Measurements from ENCODE around the gene ASCL1. TPM values are rescaled to one million over a fixed set of nuclear protein-coding genes. Genes with fewer than 3 reads are reported as not detected.

ASCL1 gene
- total RNA-seq, 1 donor, result 0.10 TPM

DNA sequence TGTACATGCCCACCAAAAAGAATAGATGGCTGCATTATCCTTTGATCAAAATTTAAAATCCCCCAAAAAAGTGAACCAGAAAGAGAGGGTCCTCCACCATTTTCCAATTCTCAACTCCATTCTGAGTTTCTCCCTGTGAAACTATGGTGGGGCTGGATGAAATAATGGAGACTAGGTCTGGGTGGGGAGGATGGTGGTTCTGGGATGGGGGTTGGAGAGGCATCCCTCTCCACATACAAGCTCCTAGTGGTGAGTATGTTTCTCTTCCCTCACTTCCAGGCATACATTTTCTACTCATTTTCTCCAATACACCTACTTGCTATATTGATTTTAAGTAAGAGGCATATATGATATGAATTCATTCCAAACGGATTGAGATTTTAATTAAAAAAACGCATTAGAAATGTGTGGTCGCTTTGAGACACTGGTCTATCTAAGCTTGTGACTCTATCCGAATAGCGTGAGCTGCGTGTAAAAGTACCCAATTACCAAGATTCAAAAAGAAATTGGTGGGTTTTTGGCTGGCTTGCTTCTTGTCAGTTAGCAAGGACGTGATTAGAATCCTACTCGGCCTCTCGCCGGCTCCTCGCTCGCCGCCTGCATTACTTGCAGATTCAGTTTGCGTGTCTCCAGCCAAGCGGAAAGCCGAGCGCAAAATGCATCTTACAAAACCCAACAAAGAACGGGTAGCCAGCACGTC is 3.4 kb downstream of the ASCL1 start:
- peaks cover 6% of the 10 kb centered on the region for H3K4me1 ChIP-seq (ENCODE audit: insufficient read depth, low read length)
- H3K9me3 ChIP-seq (ENCODE audit: low read depth, low read length), result no peaks in the 10 kb centered on the region
- H3K27me3 ChIP-seq (ENCODE audit: insufficient read depth, low read length), result peaks cover 92% of the 10 kb centered on the region
- H3K4me3 ChIP-seq (ENCODE audit: low read length), result no peak overlapping the region

DNA sequence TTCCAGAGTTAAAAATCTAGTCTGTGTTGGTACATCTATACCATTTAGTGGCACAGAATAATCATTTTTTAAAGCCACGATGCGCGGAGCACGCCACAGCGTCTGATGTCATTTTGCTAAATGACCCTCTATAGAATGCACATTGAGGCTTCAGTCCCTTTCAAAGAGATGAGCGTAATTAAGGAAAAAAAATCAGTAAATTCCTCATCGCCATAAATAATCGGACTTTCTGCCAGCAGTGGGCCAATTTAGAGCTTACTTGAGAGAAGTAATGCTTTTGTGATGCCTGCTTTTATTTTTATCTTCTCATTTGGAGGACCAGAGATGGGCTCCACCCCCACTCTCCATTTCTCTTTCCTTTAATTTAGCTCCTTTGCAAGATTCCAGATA is 4.0 kb downstream of the ASCL1 start:
- Histone ChIP-seq H3K4me3 (ENCODE audit: low read length) (no peak overlapping the region), H3K9me3 (ENCODE audit: low read depth, low read length) (no peaks in the 10 kb centered on the region), H3K4me1 (ENCODE audit: insufficient read depth, low read length) (peaks cover 6% of the 10 kb centered on the region), H3K27me3 (ENCODE audit: insufficient read depth, low read length) (peaks cover 92% of the 10 kb centered on the region)

DNA sequence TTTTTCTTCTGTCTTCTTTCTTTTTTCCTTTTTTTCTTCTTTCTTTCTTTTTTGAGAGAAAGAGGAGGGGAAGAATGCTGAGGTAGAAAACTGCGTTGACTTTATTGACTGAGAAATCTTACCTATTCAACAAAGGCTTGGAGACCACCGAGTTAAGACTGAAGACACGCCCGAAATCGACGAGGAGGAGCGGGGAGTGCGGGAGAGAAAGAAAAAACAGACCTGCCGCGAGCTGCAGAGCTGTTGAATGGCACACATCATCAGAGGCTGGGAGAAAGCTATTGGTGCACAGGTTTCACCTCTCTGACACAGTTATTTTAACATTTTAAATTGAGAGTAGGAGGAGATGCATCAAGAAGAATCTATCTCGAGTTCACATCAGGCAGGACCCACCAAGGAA is 5.1 kb downstream of the ASCL1 start:
- H3K27me3 ChIP-seq (ENCODE audit: insufficient read depth, low read length), result peaks cover 97% of the 10 kb centered on the region
- H3K9me3 ChIP-seq (ENCODE audit: low read depth, low read length), result no peaks in the 10 kb centered on the region
- peaks cover 6% of the 10 kb centered on the region for H3K4me1 ChIP-seq (ENCODE audit: insufficient read depth, low read length)
- no peak overlapping the region for H3K4me3 ChIP-seq (ENCODE audit: low read length)

DNA sequence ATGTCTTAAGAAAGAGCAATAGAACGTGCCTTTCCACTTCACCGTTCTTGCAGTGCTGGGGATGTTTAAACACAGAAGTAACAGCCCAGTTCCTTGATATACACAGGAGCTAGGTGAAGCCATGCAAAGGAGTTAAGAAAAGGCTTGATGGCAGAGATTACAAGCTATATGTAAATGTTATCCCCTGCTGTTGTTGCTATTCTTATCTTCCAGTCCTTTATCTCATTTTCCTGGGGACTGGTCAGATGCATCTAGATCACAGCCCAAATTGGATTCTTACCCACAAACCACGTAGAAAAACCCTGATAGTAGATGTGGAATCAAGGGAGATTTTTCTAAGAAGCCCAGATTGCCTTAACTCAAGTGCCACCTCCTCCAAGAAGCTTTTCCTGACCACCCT is 5.5 kb downstream of the ASCL1 start:
- no peak overlapping the region for H3K4me3 ChIP-seq (ENCODE audit: low read length)
- H3K9me3 ChIP-seq (ENCODE audit: low read depth, low read length), result no peaks in the 10 kb centered on the region
- H3K27me3 ChIP-seq (ENCODE audit: insufficient read depth, low read length), result peaks cover 95% of the 10 kb centered on the region
- peaks cover 4% of the 10 kb centered on the region for H3K4me1 ChIP-seq (ENCODE audit: insufficient read depth, low read length)

DNA sequence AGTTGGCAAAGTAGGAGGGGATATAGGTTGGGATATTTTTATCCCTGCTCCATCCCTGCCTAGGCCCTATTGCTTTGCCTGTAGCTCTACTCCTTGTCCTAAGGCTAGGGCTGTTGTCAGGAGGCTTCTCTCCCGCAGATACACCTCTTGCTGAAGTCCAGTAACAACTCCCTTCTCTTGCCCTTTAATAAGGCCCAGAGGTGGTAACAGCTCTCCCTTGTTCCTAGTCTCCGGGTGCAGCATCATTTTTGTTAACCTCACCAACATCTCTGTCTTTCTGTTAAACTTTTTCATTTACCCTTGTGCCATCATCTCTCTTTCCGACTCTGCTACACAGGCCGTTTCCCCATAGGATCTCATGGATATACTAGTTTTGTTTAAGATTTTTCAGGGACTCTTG is 6.3 kb downstream of the ASCL1 start:
- H3K4me3 ChIP-seq (ENCODE audit: low read length), result no peak overlapping the region
- no peaks in the 10 kb centered on the region for H3K4me1 ChIP-seq (ENCODE audit: insufficient read depth, low read length)
- no peaks in the 10 kb centered on the region for H3K9me3 ChIP-seq (ENCODE audit: low read depth, low read length)
- H3K27me3 ChIP-seq (ENCODE audit: insufficient read depth, low read length), result peaks cover 92% of the 10 kb centered on the region

- H3K4me3 ChIP-seq (ENCODE audit: low read length), result no peak overlapping the region
Observed at GRCh38 chr12:102964872-102965271, 7.4 kb downstream of the ASCL1 start.

GRCh38 chr12:102965281-102966155 is 8.0 kb downstream of the ASCL1 start:
- Histone ChIP-seq H3K4me1 (ENCODE audit: insufficient read depth, low read length) (no peaks in the 10 kb centered on the region), H3K9me3 (ENCODE audit: low read depth, low read length) (no peaks in the 10 kb centered on the region), H3K27me3 (ENCODE audit: insufficient read depth, low read length) (peaks cover 83% of the 10 kb centered on the region), H3K4me3 (ENCODE audit: low read length) (no peak overlapping the region)

More at GRCh38 chr12:102964872-102965271, 7.4 kb downstream of the ASCL1 start:
- Histone ChIP-seq H3K27me3 (ENCODE audit: insufficient read depth, low read length) (peaks cover 85% of the 10 kb centered on the region), H3K9me3 (ENCODE audit: low read depth, low read length) (no peaks in the 10 kb centered on the region), H3K4me1 (ENCODE audit: insufficient read depth, low read length) (no peaks in the 10 kb centered on the region)

- no peak overlapping the region for H3K4me3 ChIP-seq (ENCODE audit: low read length)
Observed at GRCh38 chr12:102966200-102966863, 8.9 kb downstream of the ASCL1 start.

GRCh38 chr12:102970780-102971179 is 13.3 kb downstream of the ASCL1 start:
- Histone ChIP-seq H3K9me3 (ENCODE audit: low read depth, low read length) (no peaks in the 10 kb centered on the region), H3K27me3 (ENCODE audit: insufficient read depth, low read length) (peaks cover 32% of the 10 kb centered on the region), H3K4me1 (ENCODE audit: insufficient read depth, low read length) (no peaks in the 10 kb centered on the region), H3K4me3 (ENCODE audit: low read length) (no peak overlapping the region)

More at GRCh38 chr12:102966200-102966863, 8.9 kb downstream of the ASCL1 start:
- Histone ChIP-seq H3K27me3 (ENCODE audit: insufficient read depth, low read length) (peaks cover 75% of the 10 kb centered on the region), H3K9me3 (ENCODE audit: low read depth, low read length) (no peaks in the 10 kb centered on the region), H3K4me1 (ENCODE audit: insufficient read depth, low read length) (no peaks in the 10 kb centered on the region)

DNA sequence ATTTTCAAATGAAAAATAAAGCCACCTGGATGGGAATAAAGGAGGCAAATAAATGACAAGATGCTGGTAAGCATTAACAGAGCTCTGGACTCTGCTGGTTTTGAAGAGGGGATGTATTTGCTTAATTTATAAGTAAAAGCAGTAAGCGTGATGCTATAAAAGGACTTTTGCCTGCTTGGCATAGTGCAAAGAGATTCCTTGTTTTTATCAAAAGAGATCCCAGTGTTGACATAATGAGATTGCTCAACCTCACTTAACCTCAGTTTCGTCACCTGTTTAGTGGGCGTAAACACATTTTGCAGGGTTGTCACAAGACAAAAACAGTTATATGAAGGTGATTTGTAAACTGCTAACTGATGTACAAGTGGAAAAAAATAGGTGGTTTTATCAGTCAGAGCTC is 13.8 kb downstream of the ASCL1 start:
- H3K4me3 ChIP-seq (ENCODE audit: low read length), result no peak overlapping the region
- H3K9me3 ChIP-seq (ENCODE audit: low read depth, low read length), result no peaks in the 10 kb centered on the region
- peaks cover 27% of the 10 kb centered on the region for H3K27me3 ChIP-seq (ENCODE audit: insufficient read depth, low read length)

DNA sequence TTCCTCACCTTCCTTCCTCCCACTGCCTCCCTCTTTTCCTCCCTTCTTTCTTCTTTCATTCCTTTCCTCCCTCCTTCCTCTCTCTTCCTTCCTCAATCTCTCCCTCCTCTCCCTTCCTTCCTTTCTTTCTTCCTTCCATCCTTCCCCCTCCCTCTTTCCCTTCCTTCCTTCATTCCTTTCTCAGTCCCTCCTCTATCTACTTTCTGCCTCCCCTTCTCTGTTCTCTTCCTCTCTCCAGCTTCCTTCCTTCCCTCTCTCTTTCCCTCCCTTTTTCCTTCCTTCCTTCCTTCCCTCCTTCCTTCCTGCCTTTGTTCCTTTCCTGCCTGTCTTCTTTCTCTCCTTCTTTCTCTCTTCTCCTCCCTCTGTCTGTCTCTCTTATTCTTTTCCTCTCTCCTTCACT is 16.1 kb downstream of the ASCL1 start:
- peaks cover 9% of the 10 kb centered on the region for H3K27me3 ChIP-seq (ENCODE audit: insufficient read depth, low read length)
- H3K4me3 ChIP-seq (ENCODE audit: low read length), result no peak overlapping the region
- H3K9me3 ChIP-seq (ENCODE audit: low read depth, low read length), result no peaks in the 10 kb centered on the region

More for the DNA sequence above, 13.8 kb downstream of the ASCL1 start:
- no peaks in the 10 kb centered on the region for H3K4me1 ChIP-seq (ENCODE audit: insufficient read depth, low read length)

DNA sequence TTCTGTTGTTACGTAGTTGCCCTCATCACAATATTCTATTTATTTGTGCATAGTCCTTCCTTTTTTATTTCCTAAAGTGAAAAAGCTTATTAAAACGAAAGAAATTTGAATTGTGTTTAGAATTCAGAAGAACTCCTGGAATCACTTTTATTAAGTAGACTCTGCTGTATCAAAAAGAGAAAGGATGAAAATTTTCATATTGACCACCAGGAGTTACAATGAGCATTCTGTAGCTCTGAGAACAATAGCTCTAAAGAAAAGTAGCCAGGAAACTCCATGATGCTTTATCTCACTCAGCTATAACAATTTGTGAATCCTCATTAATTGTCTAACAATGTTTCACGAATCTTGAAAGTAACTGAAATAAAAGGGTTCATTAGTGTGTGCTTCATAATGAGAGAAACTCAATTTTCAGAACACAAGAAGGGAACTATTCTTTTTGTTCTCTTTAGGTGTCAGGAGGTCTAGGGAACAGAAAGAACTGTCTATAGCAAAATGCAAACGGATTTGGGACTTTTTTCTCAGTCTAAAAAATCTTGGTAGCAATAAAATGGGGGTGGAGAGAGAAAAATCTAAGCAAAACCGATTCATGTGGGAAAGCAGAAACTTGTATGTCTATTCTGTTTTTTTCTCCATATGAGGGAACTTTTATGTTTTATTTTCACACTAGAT is 19.3 kb downstream of the ASCL1 start:
- no peak overlapping the region for H3K4me3 ChIP-seq (ENCODE audit: low read length)
- no peaks in the 10 kb centered on the region for H3K9me3 ChIP-seq (ENCODE audit: low read depth, low read length)
- H3K4me1 ChIP-seq (ENCODE audit: insufficient read depth, low read length), result no peaks in the 10 kb centered on the region
- H3K27me3 ChIP-seq (ENCODE audit: insufficient read depth, low read length), result no peaks in the 10 kb centered on the region

More for the DNA sequence above, 16.1 kb downstream of the ASCL1 start:
- H3K4me1 ChIP-seq (ENCODE audit: insufficient read depth, low read length), result no peaks in the 10 kb centered on the region

DNA sequence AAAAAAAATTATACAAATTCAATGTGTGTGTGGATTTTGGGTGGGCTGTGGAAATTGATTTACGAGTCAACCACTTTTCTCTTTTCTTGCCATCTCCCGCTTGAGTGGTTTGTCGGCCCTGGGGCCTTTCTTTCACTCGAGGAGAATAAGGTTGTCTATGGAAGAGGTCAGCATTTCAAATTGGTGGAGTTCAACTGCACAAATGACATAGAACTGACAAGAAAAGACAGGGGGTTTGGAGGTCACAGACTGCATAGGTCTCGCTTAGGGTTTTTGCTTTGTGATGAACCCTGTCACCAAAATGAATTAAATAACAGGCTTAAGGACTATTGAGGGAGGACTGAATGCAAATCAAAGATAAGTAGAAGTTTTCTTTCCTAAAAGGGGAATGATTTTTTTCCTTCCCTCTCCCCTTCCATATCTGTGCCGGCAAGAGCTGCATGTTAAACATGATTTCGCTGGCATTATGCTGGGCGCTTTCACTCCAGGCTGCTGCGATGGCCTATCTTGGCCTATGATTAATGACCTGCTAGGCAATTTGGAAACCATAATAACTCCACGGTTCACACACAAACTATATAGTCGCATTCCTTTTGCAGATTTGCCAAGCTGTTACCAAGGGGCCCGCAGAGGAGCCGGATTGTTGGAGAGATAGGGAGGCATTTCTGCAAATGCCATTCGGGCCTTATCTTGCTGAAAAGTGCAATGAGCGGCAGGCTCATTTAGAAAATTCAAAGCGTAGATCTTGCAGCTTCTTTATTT is 20.7 kb downstream of the ASCL1 start:
- no peaks in the 10 kb centered on the region for H3K4me1 ChIP-seq (ENCODE audit: insufficient read depth, low read length)
- no peaks in the 10 kb centered on the region for H3K9me3 ChIP-seq (ENCODE audit: low read depth, low read length)
- no peak overlapping the region for H3K4me3 ChIP-seq (ENCODE audit: low read length)
- no peaks in the 10 kb centered on the region for H3K27me3 ChIP-seq (ENCODE audit: insufficient read depth, low read length)

GRCh38 chr12:102980350-102980749 is 22.9 kb downstream of the ASCL1 start:
- Histone ChIP-seq H3K27me3 (ENCODE audit: insufficient read depth, low read length) (no peaks in the 10 kb centered on the region), H3K9me3 (ENCODE audit: low read depth, low read length) (no peaks in the 10 kb centered on the region), H3K4me3 (ENCODE audit: low read length) (no peak overlapping the region), H3K4me1 (ENCODE audit: insufficient read depth, low read length) (no peaks in the 10 kb centered on the region)

All from mononuclear cell (primary cell).